ENCODE results near the gene ACSF3. TPM values are rescaled to one million over a fixed set of nuclear protein-coding genes. Genes with fewer than 3 reads are reported as not detected.

Gene ACSF3
- total RNA-seq, 1 experiment from 2014 or later: 54.9 TPM

DNA sequence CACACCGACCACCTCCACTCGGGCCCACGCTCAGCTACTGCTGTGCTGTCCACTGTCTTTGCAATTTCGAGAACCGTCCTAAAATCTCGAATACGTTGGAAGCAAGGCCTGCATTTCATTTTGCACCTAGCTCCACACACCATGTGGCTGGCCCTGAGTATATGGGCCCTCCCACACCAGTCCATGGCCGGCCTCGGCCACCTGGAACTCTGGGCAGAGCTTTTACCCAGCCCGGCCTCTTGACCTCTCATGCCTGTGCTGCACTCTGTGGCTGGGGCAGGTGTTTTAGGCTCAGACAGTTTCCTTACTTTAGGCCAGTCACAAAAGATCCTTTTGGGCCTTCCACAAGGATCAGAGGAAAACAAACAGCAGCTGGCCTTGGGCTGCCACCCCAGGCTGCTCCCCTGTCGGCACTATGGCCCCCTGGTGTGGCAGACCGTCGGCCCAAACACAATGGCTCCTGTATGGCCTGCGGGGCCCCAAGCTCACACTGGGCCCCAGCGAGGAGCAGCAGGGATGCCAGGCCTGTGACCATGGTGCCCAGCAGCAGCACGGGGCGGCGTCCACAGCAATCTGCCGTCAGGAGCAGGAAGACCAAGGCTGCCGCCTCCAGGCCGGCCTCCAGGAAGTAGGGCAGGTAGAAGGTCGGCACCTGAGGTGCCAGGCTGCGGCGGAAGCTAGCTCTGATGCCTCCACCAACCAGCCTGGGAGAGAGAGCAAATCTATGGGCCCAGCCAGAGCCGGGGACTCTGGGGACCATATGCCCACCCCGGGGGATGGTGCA lies 104.2 kb downstream of the ACSF3 start:
- CTCF ChIA-PET: no interaction called here
- H3K36me3 Mint-ChIP-seq (ENCODE audit: insufficient read depth, unreplicated experiment): peaks cover 11% of the 10 kb centered on the region
- intact Hi-C loops (cut with micrococcal nuclease; ENCODE audit: unreplicated experiment): no loop called here
- DNase-seq: no peak
- H3K27me3 Mint-ChIP-seq (ENCODE audit: unreplicated experiment): peaks cover 32% of the 10 kb centered on the region
- H3K4me1 Mint-ChIP-seq (ENCODE audit: low read depth, unreplicated experiment): peaks cover 3% of the 10 kb centered on the region
- BruUV-seq (replicated peaks): no TSS peak
- no peak overlapping the region for H3K27ac Mint-ChIP-seq (ENCODE audit: unreplicated experiment)
- TF ChIP-seq CTCF (IDR thresholded peaks at IDR 0.05; ENCODE audit: unreplicated experiment): no peak
- no peak overlapping the region for H3K4me3 Mint-ChIP-seq (ENCODE audit: low read depth, unreplicated experiment)
- H3K9me3 Mint-ChIP-seq (ENCODE audit: low read depth, unreplicated experiment): no peaks in the 10 kb centered on the region

DNA sequence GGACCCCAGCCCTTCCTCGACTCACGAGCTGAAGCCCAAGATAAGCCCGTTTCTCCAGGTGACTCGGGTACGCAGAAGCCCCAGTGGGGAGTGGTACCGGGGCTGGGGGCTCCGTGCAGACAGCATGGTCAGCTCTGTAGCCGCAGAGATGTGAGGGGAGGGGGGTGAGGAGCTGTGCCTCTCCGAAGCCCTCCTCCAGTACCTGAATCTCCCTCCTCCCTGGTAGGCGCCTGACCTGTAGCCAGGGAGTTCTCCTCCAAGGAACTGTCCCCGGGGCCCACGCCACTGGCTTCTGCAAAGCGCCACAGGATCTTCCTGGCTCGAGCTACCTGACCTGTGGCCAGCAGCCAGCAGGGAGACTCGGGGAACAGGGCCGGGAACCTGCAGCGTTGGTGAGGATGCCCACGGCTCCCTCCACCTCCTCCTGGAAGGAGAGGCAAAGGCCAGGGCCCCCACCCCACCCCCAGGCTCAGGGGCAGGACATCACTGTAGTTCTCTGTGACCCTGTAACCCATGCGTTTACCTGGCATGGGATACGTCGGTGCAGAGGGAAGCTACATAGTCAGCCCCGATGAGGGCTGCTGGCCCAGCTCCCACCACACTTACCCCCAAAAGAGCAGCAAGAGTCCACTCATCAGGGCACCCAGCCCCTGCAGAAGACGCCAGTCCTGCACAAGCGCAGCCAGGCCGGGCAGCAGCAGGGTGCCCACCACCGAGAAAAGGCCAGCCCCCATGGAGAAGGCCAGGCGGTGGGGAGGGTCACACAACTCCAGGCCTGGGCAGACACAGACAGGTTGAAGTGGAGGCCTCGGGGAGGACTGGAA lies 105.0 kb downstream of the ACSF3 start:
- TF ChIP-seq CTCF (IDR thresholded peaks at IDR 0.05; ENCODE audit: unreplicated experiment): no peak
- Mint-ChIP-seq H3K27ac (ENCODE audit: unreplicated experiment) (no peak overlapping the region), H3K4me3 (ENCODE audit: low read depth, unreplicated experiment) (no peak overlapping the region), H3K27me3 (ENCODE audit: unreplicated experiment) (peaks cover 40% of the 10 kb centered on the region), H3K36me3 (ENCODE audit: insufficient read depth, unreplicated experiment) (peaks cover 13% of the 10 kb centered on the region), H3K4me1 (ENCODE audit: low read depth, unreplicated experiment) (peaks cover 10% of the 10 kb centered on the region), H3K9me3 (ENCODE audit: low read depth, unreplicated experiment) (no peaks in the 10 kb centered on the region)
- intact Hi-C loops (cut with micrococcal nuclease; ENCODE audit: unreplicated experiment): no loop called here
- no TSS peak for BruUV-seq (replicated peaks)
- DNase-seq: no peak
- CTCF ChIA-PET: no interaction called here

GRCh38 chr16:89199241-89200123 lies 105.8 kb downstream of the ACSF3 start:
- no peak for TF ChIP-seq CTCF (IDR thresholded peaks at IDR 0.05; ENCODE audit: unreplicated experiment)
- no peaks in the 10 kb centered on the region for H3K9me3 Mint-ChIP-seq (ENCODE audit: low read depth, unreplicated experiment)
- peaks cover 10% of the 10 kb centered on the region for H3K4me1 Mint-ChIP-seq (ENCODE audit: low read depth, unreplicated experiment)
- CTCF ChIA-PET: no interaction called here
- no TSS peak for BruUV-seq (replicated peaks)
- intact Hi-C loops (cut with micrococcal nuclease; ENCODE audit: unreplicated experiment): no loop called here
- H3K4me3 Mint-ChIP-seq (ENCODE audit: low read depth, unreplicated experiment): no peak overlapping the region
- H3K27me3 Mint-ChIP-seq (ENCODE audit: unreplicated experiment): peaks cover 48% of the 10 kb centered on the region
- H3K27ac Mint-ChIP-seq (ENCODE audit: unreplicated experiment): no peak overlapping the region
- DNase-seq: no peak
- peaks cover 11% of the 10 kb centered on the region for H3K36me3 Mint-ChIP-seq (ENCODE audit: insufficient read depth, unreplicated experiment)

GRCh38 chr16:89200124-89200849 lies 106.6 kb downstream of the ACSF3 start, which contains the start of gene SLC22A31:
Gene SLC22A31 (minus strand): TSS chr16:89200537. CDS start chr16:89200501, 36 bp downstream.
- intact Hi-C loops (cut with micrococcal nuclease; ENCODE audit: unreplicated experiment): no loop called here
- peaks cover 10% of the 10 kb centered on the region for H3K4me1 Mint-ChIP-seq (ENCODE audit: low read depth, unreplicated experiment)
- no peak within 1 kb of the TSS for H3K4me3 Mint-ChIP-seq (ENCODE audit: low read depth, unreplicated experiment)
- CTCF ChIA-PET: no interaction called here
- no peak within 1 kb of the TSS for H3K27ac Mint-ChIP-seq (ENCODE audit: unreplicated experiment)
- H3K27me3 Mint-ChIP-seq (ENCODE audit: unreplicated experiment): peaks cover 49% of the 10 kb centered on the region
- H3K36me3 Mint-ChIP-seq (ENCODE audit: insufficient read depth, unreplicated experiment): peaks cover 11% of the 10 kb centered on the region
- no peak for DNase-seq
- BruUV-seq (replicated peaks): no TSS peak
- no peak for TF ChIP-seq CTCF (IDR thresholded peaks at IDR 0.05; ENCODE audit: unreplicated experiment)
- H3K9me3 Mint-ChIP-seq (ENCODE audit: low read depth, unreplicated experiment): no peaks in the 10 kb centered on the region

Data from Calu3 (cell line).